ENCODE measurements around the gene CPNE4.

- TF ChIP-seq CTCF (IDR thresholded peaks at IDR 0.05): no peak
- TF ChIP-seq POLR2A (IDR thresholded peaks at IDR 0.05): no peak
- TF ChIP-seq POLR2AphosphoS5 (IDR thresholded peaks at IDR 0.05): no peak
- no peak for TF ChIP-seq EP300 (IDR thresholded peaks at IDR 0.05)
Measured at GRCh38 chr3:131750256-131750655, 284.6 kb downstream of the CPNE4 start.

Measured in stomach (tissue), 4 donors.